H1 (cell line): Measurements from ENCODE around the gene ATP2B1. TPM values are rescaled to one million over a fixed set of nuclear protein-coding genes. Genes with fewer than 3 reads are reported as not detected.

Experiments used
- CTCF ChIA-PET: fragments of 300-600 bp; sonication (Branson Sonifier 250); formaldehyde crosslinking; loops from one replicate; lab custom pipeline; 2021; ENCODE audit not compliant: partially characterized antibody; lab: Charles Lee
- POLR2A ChIA-PET: fragments of 300-600 bp; sonication (Branson Sonifier 250); formaldehyde crosslinking; loops from one replicate; lab custom pipeline; 2021; ENCODE audit warnings: inconsistent platforms; ENCODE audit not compliant: partially characterized antibody; lab: Charles Lee
- DNase-seq, 2 experiments: peaks; one replicate each; pipeline versions ENCODE4 v3.0.0 to v3.0.0-alpha.2; 2010 to 2022; ENCODE audit warnings: low spot score in 2 of 2, low read depth in 1 of 2, mixed read lengths in 1 of 2
- FAIRE-seq: peaks from 2 replicates; lab custom pipeline; 2011; peaks lifted over from hg19 to GRCh38; lab: Jason Lieb, UNC
- H2AFZ ChIP-seq: 2 replicates; pipeline ENCODE4 v1.8.1; 2012; ENCODE audit warnings: low read length, inconsistent platforms
- H2AK5ac ChIP-seq: 2 replicates; pipeline ENCODE4 v1.6.1; 2013; ENCODE audit warnings: low read depth, low read length
- H2BK120ac ChIP-seq: replicated peaks from 2 replicates; pipeline ENCODE3; 2013; ENCODE audit warnings: low read depth, low read length, inconsistent platforms
- H2BK12ac ChIP-seq: 2 replicates; pipeline ENCODE4 v1.6.1; 2013; ENCODE audit warnings: low read depth, low read length
- H2BK15ac ChIP-seq: 2 replicates; pipeline ENCODE4 v1.6.1; 2013; ENCODE audit warnings: low read length
- H2BK20ac ChIP-seq: 2 replicates; pipeline ENCODE4 v1.6.1; 2013; ENCODE audit warnings: low read length
- H2BK5ac ChIP-seq: 2 replicates; pipeline ENCODE4 v1.6.1; 2013; ENCODE audit warnings: low read depth, low read length
- H3K14ac ChIP-seq: 2 replicates; pipeline ENCODE4 v1.6.1; 2013; ENCODE audit warnings: inconsistent platforms; ENCODE audit not compliant: insufficient read length
- H3K18ac ChIP-seq: 2 replicates; pipeline ENCODE4 v1.6.1; 2013; ENCODE audit warnings: low read length; ENCODE audit errors: extremely low read depth
- H3K23ac ChIP-seq: 2 replicates; pipeline ENCODE4 v1.6.1; 2013; ENCODE audit warnings: inconsistent platforms; ENCODE audit not compliant: insufficient read length
- H3K23me2 ChIP-seq: 2 replicates; pipeline ENCODE4 v1.6.1; 2013; ENCODE audit warnings: low read depth, low read length
- H3K27ac ChIP-seq: 2 replicates; pipeline ENCODE4 v1.6.1; 2011; ENCODE audit warnings: low read depth, low read length, inconsistent platforms
- H3K27me3 ChIP-seq, 4 experiments: replicated peaks in 1 of 4; 1 replicate in 1 of 4; 2 replicates in 3 of 4; pipeline versions ENCODE4 v1.6.1 to v1.8.1; 2011 to 2013; ENCODE audit warnings: low read length in 3 of 4, mild to moderate bottlenecking in 3 of 4, inconsistent platforms in 2 of 4, mixed read lengths in 2 of 4, moderate library complexity in 1 of 4; ENCODE audit not compliant: control insufficient read depth in 3 of 4, insufficient read depth in 3 of 4; ENCODE audit errors: extremely low read depth in 1 of 4
- H3K36me3 ChIP-seq, 4 experiments: 2 replicates each; pipeline versions ENCODE4 v1.6.1 to v1.8.1; 2011 to 2013; ENCODE audit warnings: mild to moderate bottlenecking in 4 of 4, low read length in 3 of 4, moderate library complexity in 2 of 4, control low read depth in 1 of 4, inconsistent platforms in 1 of 4; ENCODE audit not compliant: insufficient read depth in 4 of 4, control insufficient read depth in 2 of 4
- H3K4ac ChIP-seq: replicated peaks from 2 replicates; pipeline ENCODE3; 2013; ENCODE audit warnings: low read length, low read depth, mixed read lengths, inconsistent platforms; ENCODE audit not compliant: insufficient read length
- H3K4me1 ChIP-seq, 4 experiments: replicated peaks in 1 of 4; 1 replicate in 1 of 4; 2 replicates in 3 of 4; pipeline versions ENCODE4 v1.6.1 to v1.8.1; 2011 to 2013; ENCODE audit warnings: low read length in 3 of 4, inconsistent platforms in 2 of 4, mixed read lengths in 1 of 4; ENCODE audit not compliant: insufficient read depth in 4 of 4, control insufficient read depth in 3 of 4
- H3K4me2 ChIP-seq, 2 experiments: 2 replicates each; pipeline versions ENCODE4 v1.6.1 to v1.8.1; 2011 to 2013; ENCODE audit warnings: low read depth in 2 of 2, low read length in 2 of 2, control low read depth in 1 of 2, inconsistent platforms in 1 of 2, mild to moderate bottlenecking in 1 of 2; ENCODE audit not compliant: insufficient read depth in 1 of 2
- H3K4me3 ChIP-seq, 4 experiments: fragments of 200-600, 300-600 bp in 1 of 4; sonication (generic), shearing (Covaris generic), sonication (Bioruptor Twin) in 1 of 4; 2 replicates each; pipeline versions ENCODE4 v1.5.1 to v1.8.1; 2011 to 2016; ENCODE audit warnings: low read length in 4 of 4, low read depth in 3 of 4, control low read depth in 2 of 4, inconsistent platforms in 2 of 4, mild to moderate bottlenecking in 2 of 4, mixed read lengths in 1 of 4, moderate library complexity in 1 of 4; ENCODE audit not compliant: insufficient read depth in 2 of 4; ENCODE audit errors: extremely low read depth in 1 of 4
- H3K56ac ChIP-seq: replicated peaks from 2 replicates; pipeline ENCODE3; 2013; ENCODE audit warnings: low read depth, mild to moderate bottlenecking, mixed read lengths, low read length, inconsistent platforms; ENCODE audit not compliant: insufficient read length
- H3K79me1 ChIP-seq: 2 replicates; pipeline ENCODE4 v1.6.1; 2013; ENCODE audit warnings: low read depth, low read length, control low read depth
- H3K79me2 ChIP-seq, 2 experiments: 2 replicates each; pipeline versions ENCODE4 v1.6.1 to v1.8.1; 2012 to 2013; ENCODE audit warnings: low read length in 2 of 2, mild to moderate bottlenecking in 2 of 2, inconsistent platforms in 1 of 2; ENCODE audit not compliant: insufficient read depth in 2 of 2, control insufficient read depth in 1 of 2
- H3K9ac ChIP-seq, 4 experiments: replicated peaks in 1 of 4; 1 replicate in 1 of 4; 2 replicates in 3 of 4; pipeline versions ENCODE4 v1.6.1 to v1.8.1; 2011 to 2013; ENCODE audit warnings: low read depth in 3 of 4, low read length in 3 of 4, control low read depth in 2 of 4, mild to moderate bottlenecking in 2 of 4, moderate library complexity in 2 of 4, inconsistent platforms in 1 of 4; ENCODE audit errors: extremely low read depth in 1 of 4
- H3K9me3 ChIP-seq, 2 experiments: 2 replicates each; pipeline versions ENCODE4 v1.6.1 to v1.8.1; 2012 to 2013; ENCODE audit warnings: mild to moderate bottlenecking in 2 of 2, moderate library complexity in 2 of 2, control low read depth in 1 of 2, inconsistent platforms in 1 of 2, low read depth in 1 of 2, low read length in 1 of 2, mixed read lengths in 1 of 2; ENCODE audit not compliant: insufficient read depth in 2 of 2
- H4K20me1 ChIP-seq, 2 experiments: replicated peaks in 1 of 2; 2 replicates each; pipeline versions ENCODE3 to v1.8.1; 2011 to 2013; ENCODE audit warnings: inconsistent platforms in 2 of 2, low read length in 2 of 2, mild to moderate bottlenecking in 1 of 2; ENCODE audit not compliant: insufficient read depth in 2 of 2, control insufficient read depth in 1 of 2
- H4K5ac ChIP-seq: 2 replicates; pipeline ENCODE4 v1.6.1; 2013; ENCODE audit warnings: low read length, low read depth, mixed read lengths, inconsistent platforms; ENCODE audit not compliant: insufficient read length
- H4K8ac ChIP-seq: 2 replicates; pipeline ENCODE4 v1.8.0; 2013; ENCODE audit warnings: mild to moderate bottlenecking, moderate library complexity, low read length, inconsistent platforms; ENCODE audit not compliant: insufficient read depth; ENCODE audit errors: extremely low read depth
- H4K91ac ChIP-seq: replicated peaks from 2 replicates; pipeline ENCODE3; 2013; ENCODE audit warnings: low read length, mixed read lengths, inconsistent platforms; ENCODE audit not compliant: insufficient read length
- CHD2 ChIP-seq: IDR thresholded peaks from 2 replicates; pipeline ENCODE4 v1.6.1; 2012; ENCODE audit warnings: low read length, improper control_type of control experiment
- CREB1 ChIP-seq: IDR thresholded peaks from 2 replicates; pipeline ENCODE4 v1.6.1; 2012; ENCODE audit warnings: inconsistent platforms
- E2F6 ChIP-seq: IDR thresholded peaks from 2 replicates; pipeline ENCODE4 v1.6.1; 2012; ENCODE audit warnings: inconsistent platforms
- FOSL1 ChIP-seq: IDR thresholded peaks from 2 replicates; pipeline ENCODE4 v1.6.1; 2011; ENCODE audit warnings: mild to moderate bottlenecking, low read depth, low read length, moderate library complexity; ENCODE audit not compliant: insufficient read depth
- HDAC6 ChIP-seq: IDR thresholded peaks from one replicate; pipeline ENCODE4 v1.7.1; 2012; ENCODE audit warnings: low read depth, mild to moderate bottlenecking, inconsistent platforms, low read length, moderate library complexity
- NRF1 ChIP-seq: IDR thresholded peaks from 2 replicates; pipeline ENCODE4 v1.6.1; 2011; ENCODE audit warnings: mild to moderate bottlenecking, low read depth, low read length, improper control_type of control experiment
- POLR2AphosphoS5 ChIP-seq: IDR thresholded peaks from 2 replicates; pipeline ENCODE4 v1.6.1; 2011; ENCODE audit warnings: low read depth, low read length
- TAF1 ChIP-seq: IDR thresholded peaks from 2 replicates; pipeline ENCODE4 v1.6.1; 2011; ENCODE audit warnings: mild to moderate bottlenecking, low read depth, low read length
- polyA plus RNA-seq, 7 experiments: library from polyadenylated mRNA; depleted of rRNA in 3 of 7; stranded (reverse) in 5 of 7; unstranded in 2 of 7; fragments of >200 nt in 5 of 7; fragments of 200-250 nt in 2 of 7; gene quantifications; 1 replicate in 5 of 7; 2 replicates in 1 of 7; 4 replicates in 1 of 7; pipeline versions ENCODE4 v1.2.1 to v1.2.3, GENCODE V29; 2011 to 2013; ENCODE audit warnings: missing spikeins in 2 of 7, mixed read lengths in 2 of 7
- total RNA-seq: library from RNA; stranded (reverse); fragmentation: NEBNext Ultra II Directional; extraction: Animal tissue kit (Norgen Biotek cat#: 25700); gene quantifications from 2 replicates; pipeline ENCODE4 v1.2.1, GENCODE V29; 2021

ATP2B1 gene
- total and polyA plus RNA-seq, 2 of the 8 experiments (the other 6 are each of a cell fraction or from before 2014, with no cell fraction given): 4.3 to 32.0 TPM

- ChIA-PET POLR2A (no interaction called here), CTCF (no interaction called here)
- no peaks in the 10 kb centered on the region for H3K9me3 ChIP-seq
- H3K4ac ChIP-seq: no peak overlapping the region
- H4K8ac ChIP-seq: no peak overlapping the region
- no peaks in the 10 kb centered on the region for H3K4me1 ChIP-seq
- H3K56ac ChIP-seq: no peak overlapping the region
- no peak overlapping the region for H3K14ac ChIP-seq
- no peaks in the 10 kb centered on the region for H3K23me2 ChIP-seq
- H3K23ac ChIP-seq: no peak overlapping the region
- H2BK5ac ChIP-seq: no peak overlapping the region
- no peak overlapping the region for H4K5ac ChIP-seq
- no peak overlapping the region for H3K27ac ChIP-seq
- H3K27me3 ChIP-seq: no peaks in the 10 kb centered on the region
- no peak overlapping the region for H2BK12ac ChIP-seq
- H2AFZ ChIP-seq: no peak overlapping the region
- H3K9ac ChIP-seq: no peak overlapping the region
- H3K79me1 ChIP-seq: no peaks in the 10 kb centered on the region
- no peaks in the 10 kb centered on the region for H4K20me1 ChIP-seq
- no peaks in the 10 kb centered on the region for H3K79me2 ChIP-seq
- FAIRE-seq: no peak
- no peaks in the 10 kb centered on the region for H3K36me3 ChIP-seq
- no peak for DNase-seq
- H2AK5ac ChIP-seq: no peak overlapping the region
- H2BK15ac ChIP-seq: no peak overlapping the region
- no peak overlapping the region for H4K91ac ChIP-seq
- no peak overlapping the region for H3K18ac ChIP-seq
- no peak overlapping the region for H2BK120ac ChIP-seq
- TF ChIP-seq NRF1 (no peak), E2F6 (no peak), POLR2AphosphoS5 (no peak), TAF1 (no peak), FOSL1 (no peak), HDAC6 (no peak), CHD2 (no peak), CREB1 (no peak)
- H2BK20ac ChIP-seq: no peak overlapping the region
- no peak overlapping the region for H3K4me2 ChIP-seq
- no peak overlapping the region for H3K4me3 ChIP-seq
Measured at GRCh38 chr12:89723276-89723675, 14.6 kb upstream of the ATP2B1 start.
